Skin epidermis (tissue), 12 donors: ENCODE measurements around the gene OR51D1.

Experiments used
- H3K27ac ChIP-seq, 21 experiments: fragments of 200-600 bp; sonication (generic) in 11 of 21; one replicate each; pipeline ENCODE4 v1.5.0; 2020; ENCODE audit warnings: mild to moderate bottlenecking in 3 of 21, inconsistent platforms in 2 of 21, moderate library complexity in 2 of 21
- H3K4me3 ChIP-seq, 7 experiments: fragments of 200-600 bp; sonication (generic) in 2 of 7; one replicate each; pipeline ENCODE4 v1.5.0; 2020; ENCODE audit warnings: inconsistent platforms in 2 of 7, mild to moderate bottlenecking in 2 of 7, moderate library complexity in 1 of 7

Gene OR51D1

GRCh38 chr11:4636962-4637661, at the start of gene OR51D1:
TSS of gene OR51D1 (plus strand) at chr11:4637477. CDS start at chr11:4639791, 2,314 bp downstream.
- no peak within 1 kb of the TSS for H3K4me3 ChIP-seq

GRCh38 chr11:4589017-4589416, 48.3 kb upstream of the OR51D1 start:
- H3K4me3 ChIP-seq: no peak overlapping the region
- no peak overlapping the region for H3K27ac ChIP-seq

More at GRCh38 chr11:4636962-4637661, at the start of gene OR51D1:
- H3K27ac ChIP-seq: no peak within 1 kb of the TSS

- no peak within 1 kb of the TSS for H3K27ac ChIP-seq
- no peak within 1 kb of the TSS for H3K4me3 ChIP-seq
Measured at GRCh38 chr11:4593739-4594138, 43.5 kb upstream of the OR51D1 start, which contains the start of gene OR52I1. TSS of gene OR52I1 (plus strand) at chr11:4594039. CDS start at chr11:4594039, 0 bp downstream.

- H3K4me3 ChIP-seq: no peak overlapping the region
- no peak overlapping the region for H3K27ac ChIP-seq
Measured at GRCh38 chr11:4605057-4605456, 32.2 kb upstream of the OR51D1 start.

- H3K4me3 ChIP-seq: peak overlapping the region in 2 of 7 experiments; percentile 71 to 75
- peak overlapping the region in 3 of 21 experiments; percentile 18 to 91 (median 90) for H3K27ac ChIP-seq
Measured at GRCh38 chr11:4606231-4607015, 30.9 kb upstream of the OR51D1 start.

GRCh38 chr11:4607096-4607495, 30.2 kb upstream of the OR51D1 start:
- H3K27ac ChIP-seq: peak overlapping the region in 12 of 21 experiments; percentile 18 to 93 (median 89)
- H3K4me3 ChIP-seq: peak overlapping the region; percentile 58 to 81 (median 71)

GRCh38 chr11:4607781-4608666, 29.3 kb upstream of the OR51D1 start, which contains the start of gene TRIM68:
TSS of gene TRIM68 (minus strand) at chr11:4608231. CDS start at chr11:4605504, 2,727 bp downstream.
- peak within 1 kb of the TSS in 20 of 21 experiments; percentile 77 to 94 (median 89) for H3K27ac ChIP-seq
- H3K4me3 ChIP-seq: peak within 1 kb of the TSS; percentile 58 to 81 (median 71)

GRCh38 chr11:4610258-4610935, 26.9 kb upstream of the OR51D1 start:
- Histone ChIP-seq H3K4me3 (no peak overlapping the region), H3K27ac (peak overlapping the region in 5 of 21 experiments; percentile 8 to 60 (median 28))

- H3K27ac ChIP-seq: no peak overlapping the region
- H3K4me3 ChIP-seq: no peak overlapping the region
Measured at GRCh38 chr11:4611986-4612385, 25.3 kb upstream of the OR51D1 start.

GRCh38 chr11:4615856-4616444, 21.3 kb upstream of the OR51D1 start:
- Histone ChIP-seq H3K4me3 (no peak overlapping the region), H3K27ac (no peak overlapping the region)

- H3K27ac ChIP-seq: no peak overlapping the region
- no peak overlapping the region for H3K4me3 ChIP-seq
Measured at GRCh38 chr11:4619514-4619913, 17.8 kb upstream of the OR51D1 start.

GRCh38 chr11:4626207-4627099, 10.8 kb upstream of the OR51D1 start:
- Histone ChIP-seq H3K4me3 (no peak overlapping the region), H3K27ac (no peak overlapping the region)

GRCh38 chr11:4636136-4636535, 1.1 kb upstream of the OR51D1 start:
- Histone ChIP-seq H3K4me3 (no peak overlapping the region), H3K27ac (no peak overlapping the region)

- H3K4me3 ChIP-seq: no peak overlapping the region
- no peak overlapping the region for H3K27ac ChIP-seq
Measured at GRCh38 chr11:4637662-4638047, 378 bp downstream of the OR51D1 start.

- no peak overlapping the region for H3K27ac ChIP-seq
- no peak overlapping the region for H3K4me3 ChIP-seq
Measured at GRCh38 chr11:4639931-4640330, 2.7 kb downstream of the OR51D1 start.

- no peak overlapping the region for H3K27ac ChIP-seq
- no peak overlapping the region for H3K4me3 ChIP-seq
Measured at GRCh38 chr11:4641501-4641900, 4.2 kb downstream of the OR51D1 start.

GRCh38 chr11:4642043-4642442, 4.8 kb downstream of the OR51D1 start:
- no peak overlapping the region for H3K4me3 ChIP-seq
- H3K27ac ChIP-seq: no peak overlapping the region

GRCh38 chr11:4643076-4643475, 5.8 kb downstream of the OR51D1 start:
- no peak overlapping the region for H3K27ac ChIP-seq
- H3K4me3 ChIP-seq: no peak overlapping the region
